ENCODE data around the gene MAN1C1. TPM values are rescaled to one million over a fixed set of nuclear protein-coding genes. Genes with fewer than 3 reads are reported as not detected.
"Not testable (repeated sequence)": the region's sequence is repeated elsewhere in the genome, so short reads cannot be mapped to it uniquely, and the experiment has no call there.

Gene MAN1C1
- total RNA-seq, 1 experiment from 2014 or later: 1.5 TPM

DNA sequence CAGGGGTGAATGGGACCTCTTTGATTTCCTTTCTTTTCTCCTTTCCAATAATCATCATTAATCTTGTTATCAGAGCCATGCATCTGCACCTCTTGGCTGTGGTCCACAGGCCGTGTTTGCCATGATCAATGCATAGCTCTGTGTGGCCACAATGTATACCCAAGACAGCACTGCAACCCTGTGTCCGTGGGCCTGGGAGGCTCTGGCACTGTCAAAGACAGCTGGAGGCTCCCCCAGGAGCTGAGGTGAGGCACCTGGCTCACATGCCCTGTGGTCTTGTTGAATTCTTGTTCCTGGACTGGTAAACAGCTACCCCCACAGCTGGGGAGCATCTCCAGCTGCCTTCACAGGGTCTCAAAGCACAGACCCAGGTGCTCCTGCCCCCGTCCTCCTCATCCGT lies 116.2 kb downstream of the MAN1C1 start:
- no peak overlapping the region for H3K4me3 ChIP-seq (ENCODE audit: low read depth in 2 of 2, low read length in 2 of 2)
- H3K9me3 ChIP-seq (ENCODE audit: control insufficient read depth, insufficient read depth, low read depth, low read length): no peaks in the 10 kb centered on the region
- H3K36me3 ChIP-seq (ENCODE audit: control insufficient read depth, insufficient read depth, low read length): no peaks in the 10 kb centered on the region
- POLR2A ChIA-PET: no interaction called here
- BruUV-seq (replicated peaks): no TSS peak
- DNase-seq (ENCODE audit: low read depth, low spot score) (no peak), ATAC-seq (no peak)
- intact Hi-C loops (cut with micrococcal nuclease; ENCODE audit: unreplicated experiment) (no loop called here), in situ Hi-C loops (cut with HindIII; ENCODE audit: low pct_unique_long_range_greater_than_20kb, low sequenced_read_pairs) (no loop called here)
- no peaks in the 10 kb centered on the region for H3K4me1 ChIP-seq (ENCODE audit: control insufficient read depth, insufficient read depth, low read length)
- no peaks in the 10 kb centered on the region for H3K27me3 ChIP-seq (ENCODE audit: control insufficient read depth, insufficient read depth, low read length)
- TF ChIP-seq, protein P1, sequence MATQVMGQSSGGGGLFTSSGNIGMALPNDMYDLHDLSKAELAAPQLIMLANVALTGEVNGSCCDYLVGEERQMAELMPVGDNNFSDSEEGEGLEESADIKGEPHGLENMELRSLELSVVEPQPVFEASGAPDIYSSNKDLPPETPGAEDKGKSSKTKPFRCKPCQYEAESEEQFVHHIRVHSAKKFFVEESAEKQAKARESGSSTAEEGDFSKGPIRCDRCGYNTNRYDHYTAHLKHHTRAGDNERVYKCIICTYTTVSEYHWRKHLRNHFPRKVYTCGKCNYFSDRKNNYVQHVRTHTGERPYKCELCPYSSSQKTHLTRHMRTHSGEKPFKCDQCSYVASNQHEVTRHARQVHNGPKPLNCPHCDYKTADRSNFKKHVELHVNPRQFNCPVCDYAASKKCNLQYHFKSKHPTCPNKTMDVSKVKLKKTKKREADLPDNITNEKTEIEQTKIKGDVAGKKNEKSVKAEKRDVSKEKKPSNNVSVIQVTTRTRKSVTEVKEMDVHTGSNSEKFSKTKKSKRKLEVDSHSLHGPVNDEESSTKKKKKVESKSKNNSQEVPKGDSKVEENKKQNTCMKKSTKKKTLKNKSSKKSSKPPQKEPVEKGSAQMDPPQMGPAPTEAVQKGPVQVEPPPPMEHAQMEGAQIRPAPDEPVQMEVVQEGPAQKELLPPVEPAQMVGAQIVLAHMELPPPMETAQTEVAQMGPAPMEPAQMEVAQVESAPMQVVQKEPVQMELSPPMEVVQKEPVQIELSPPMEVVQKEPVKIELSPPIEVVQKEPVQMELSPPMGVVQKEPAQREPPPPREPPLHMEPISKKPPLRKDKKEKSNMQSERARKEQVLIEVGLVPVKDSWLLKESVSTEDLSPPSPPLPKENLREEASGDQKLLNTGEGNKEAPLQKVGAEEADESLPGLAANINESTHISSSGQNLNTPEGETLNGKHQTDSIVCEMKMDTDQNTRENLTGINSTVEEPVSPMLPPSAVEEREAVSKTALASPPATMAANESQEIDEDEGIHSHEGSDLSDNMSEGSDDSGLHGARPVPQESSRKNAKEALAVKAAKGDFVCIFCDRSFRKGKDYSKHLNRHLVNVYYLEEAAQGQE (IDR thresholded peaks at IDR 0.05; ENCODE audit: insufficient read depth in 1 of 2, low read depth in 2 of 2, low read length in 1 of 2): no peak
- TF ChIP-seq TCF7L2 (IDR thresholded peaks at IDR 0.05; ENCODE audit: low read depth, low read length): no peak
- TF ChIP-seq, protein P2, sequence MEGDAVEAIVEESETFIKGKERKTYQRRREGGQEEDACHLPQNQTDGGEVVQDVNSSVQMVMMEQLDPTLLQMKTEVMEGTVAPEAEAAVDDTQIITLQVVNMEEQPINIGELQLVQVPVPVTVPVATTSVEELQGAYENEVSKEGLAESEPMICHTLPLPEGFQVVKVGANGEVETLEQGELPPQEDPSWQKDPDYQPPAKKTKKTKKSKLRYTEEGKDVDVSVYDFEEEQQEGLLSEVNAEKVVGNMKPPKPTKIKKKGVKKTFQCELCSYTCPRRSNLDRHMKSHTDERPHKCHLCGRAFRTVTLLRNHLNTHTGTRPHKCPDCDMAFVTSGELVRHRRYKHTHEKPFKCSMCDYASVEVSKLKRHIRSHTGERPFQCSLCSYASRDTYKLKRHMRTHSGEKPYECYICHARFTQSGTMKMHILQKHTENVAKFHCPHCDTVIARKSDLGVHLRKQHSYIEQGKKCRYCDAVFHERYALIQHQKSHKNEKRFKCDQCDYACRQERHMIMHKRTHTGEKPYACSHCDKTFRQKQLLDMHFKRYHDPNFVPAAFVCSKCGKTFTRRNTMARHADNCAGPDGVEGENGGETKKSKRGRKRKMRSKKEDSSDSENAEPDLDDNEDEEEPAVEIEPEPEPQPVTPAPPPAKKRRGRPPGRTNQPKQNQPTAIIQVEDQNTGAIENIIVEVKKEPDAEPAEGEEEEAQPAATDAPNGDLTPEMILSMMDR (IDR thresholded peaks at IDR 0.05): no peak
- TF ChIP-seq POLR2AphosphoS5 (IDR thresholded peaks at IDR 0.05; ENCODE audit: low read depth, low read length): no peak
- TF ChIP-seq SIN3A (IDR thresholded peaks at IDR 0.05; ENCODE audit: borderline replicate concordance, insufficient read depth, low read depth, low read length): no peak
- no peak overlapping the region for H3K27ac ChIP-seq (ENCODE audit: low read length)
- CTCF ChIA-PET: no interaction called here

GRCh38 chr1:25733271-25733670 lies 116.7 kb downstream of the MAN1C1 start:
- DNase-seq (ENCODE audit: low read depth, low spot score): no peak
- Histone ChIP-seq H3K27me3 (ENCODE audit: control insufficient read depth, insufficient read depth, low read length) (0 out of 2 replicates have a peak, but pooled peaks cover 2% of the 10 kb centered on the region), H3K4me1 (ENCODE audit: control insufficient read depth, insufficient read depth, low read length) (no peaks in the 10 kb centered on the region), H3K36me3 (ENCODE audit: control insufficient read depth, insufficient read depth, low read length) (no peaks in the 10 kb centered on the region), H3K9me3 (ENCODE audit: control insufficient read depth, insufficient read depth, low read depth, low read length) (no peaks in the 10 kb centered on the region), H3K27ac (ENCODE audit: low read length) (no peak overlapping the region), H3K4me3 (ENCODE audit: low read depth in 2 of 2, low read length in 2 of 2) (no peak overlapping the region)
- TF ChIP-seq, protein P2 (IDR thresholded peaks at IDR 0.05): no peak
- TF ChIP-seq, protein P1 (IDR thresholded peaks at IDR 0.05; ENCODE audit: insufficient read depth in 1 of 2, low read depth in 2 of 2, low read length in 1 of 2): no peak
- TF ChIP-seq TCF7L2 (IDR thresholded peaks at IDR 0.05; ENCODE audit: low read depth, low read length): no peak
- TF ChIP-seq SIN3A (IDR thresholded peaks at IDR 0.05; ENCODE audit: borderline replicate concordance, insufficient read depth, low read depth, low read length): no peak
- TF ChIP-seq POLR2AphosphoS5 (IDR thresholded peaks at IDR 0.05; ENCODE audit: low read depth, low read length): no peak
- ChIA-PET CTCF (no interaction called here), POLR2A (no interaction called here)
- no TSS peak for BruUV-seq (replicated peaks)
- intact Hi-C loops (cut with micrococcal nuclease; ENCODE audit: unreplicated experiment) (no loop called here), in situ Hi-C loops (cut with HindIII; ENCODE audit: low pct_unique_long_range_greater_than_20kb, low sequenced_read_pairs) (no loop called here)
- no peak for ATAC-seq

- H3K9me3 ChIP-seq (ENCODE audit: control insufficient read depth, insufficient read depth, low read depth, low read length); H3K36me3 ChIP-seq (ENCODE audit: control insufficient read depth, insufficient read depth, low read length); POLR2A ChIA-PET; H3K27me3 ChIP-seq (ENCODE audit: control insufficient read depth, insufficient read depth, low read length); intact Hi-C loops (cut with micrococcal nuclease; ENCODE audit: unreplicated experiment); CTCF ChIA-PET; H3K4me1 ChIP-seq (ENCODE audit: control insufficient read depth, insufficient read depth, low read length); H3K27ac ChIP-seq (ENCODE audit: low read length); BruUV-seq (replicated peaks); H3K4me3 ChIP-seq (ENCODE audit: low read depth in 2 of 2, low read length in 2 of 2); ATAC-seq; DNase-seq (ENCODE audit: low read depth, low spot score); in situ Hi-C loops (cut with HindIII; ENCODE audit: low pct_unique_long_range_greater_than_20kb, low sequenced_read_pairs): not testable (repeated sequence)
Measured at GRCh38 chr1:25734991-25735390, 118.4 kb downstream of the MAN1C1 start.
